MCF 10A (cell line): ENCODE results near the gene AQP12A. TPM values are rescaled to one million over a fixed set of nuclear protein-coding genes. Genes with fewer than 3 reads are reported as not detected.
"Not testable (repeated sequence)": the region's sequence is repeated elsewhere in the genome, so short reads cannot be mapped to it uniquely, and the experiment has no call there.

Source experiments
- BruUV-seq: library from RNA; stranded (reverse); fragments of 400-500 nt; replicated peaks from 2 replicates; lab custom pipeline; 2021; lab: Mats Ljungman, UMichigan
- CTCF ChIA-PET: fragments of 300-600 bp; sonication (Branson Sonifier 250); formaldehyde crosslinking; extraction: SDS; loops from one replicate; lab custom pipeline; 2021; ENCODE audit warnings: antibody characterized with exemption, inconsistent platforms; lab: Yijun Ruan, JAX
- POLR2A ChIA-PET: fragments of 300-600, 350-650 bp; sonication (Branson Sonifier 250); formaldehyde crosslinking; extraction: SDS; loops from one replicate; lab custom pipeline; 2020; ENCODE audit warnings: antibody characterized with exemption, inconsistent platforms; lab: Yijun Ruan, JAX
- DNase-seq: peaks from one replicate; pipeline ENCODE4 v3.0.0-alpha.2; 2018; ENCODE audit not compliant: unreplicated experiment
- H3K27ac Mint-ChIP-seq: one replicate; pipeline ENCODE4 v1.8.0; 2022; ENCODE audit warnings: mild to moderate bottlenecking, low read depth, mixed read lengths; ENCODE audit not compliant: unreplicated experiment
- H3K27me3 Mint-ChIP-seq: one replicate; pipeline ENCODE4 v1.8.0; 2022; ENCODE audit warnings: mixed read lengths; ENCODE audit not compliant: insufficient read depth, unreplicated experiment
- H3K36me3 Mint-ChIP-seq: one replicate; pipeline ENCODE4 v1.8.0; 2022; ENCODE audit warnings: mild to moderate bottlenecking, moderate library complexity, mixed read lengths; ENCODE audit not compliant: insufficient read depth, unreplicated experiment
- H3K4me1 Mint-ChIP-seq: one replicate; pipeline ENCODE4 v1.8.0; 2022; ENCODE audit warnings: mixed read lengths; ENCODE audit not compliant: insufficient read depth, unreplicated experiment
- H3K4me3 Mint-ChIP-seq: one replicate; pipeline ENCODE4 v1.8.0; 2022; ENCODE audit warnings: mild to moderate bottlenecking, moderate library complexity, mixed read lengths; ENCODE audit not compliant: unreplicated experiment
- H3K9me3 Mint-ChIP-seq: one replicate; pipeline ENCODE4 v1.8.0; 2022; ENCODE audit warnings: mixed read lengths; ENCODE audit not compliant: unreplicated experiment
- intact Hi-C: fragments of 100-400 bp; cut with micrococcal nuclease; formaldehyde crosslinking; loops from 2 replicates; pipeline ENCODE4 v1.14.1; 2022
- total RNA-seq: library from RNA; stranded (reverse); gene quantifications from 2 replicates; pipeline ENCODE4 v1.2.3, GENCODE V29; 2022
- TF ChIP-seq, protein P1 (sequence below): fragments of 200-600 bp; IDR thresholded peaks from one replicate; pipeline ENCODE4 v1.8.0; 2022; ENCODE audit warnings: antibody characterized with exemption, mild to moderate bottlenecking; ENCODE audit not compliant: unreplicated experiment

AQP12A gene
- total RNA-seq, 1 experiment from 2014 or later: not detected

- Mint-ChIP-seq H3K27ac (no peak overlapping the region), H3K4me3 (no peak overlapping the region), H3K36me3 (no peaks in the 10 kb centered on the region), H3K27me3 (peaks cover 14% of the 10 kb centered on the region), H3K4me1 (no peaks in the 10 kb centered on the region), H3K9me3 (no peaks in the 10 kb centered on the region)
- ChIA-PET CTCF (no interaction called here), POLR2A (no interaction called here)
- TF ChIP-seq, protein P1, sequence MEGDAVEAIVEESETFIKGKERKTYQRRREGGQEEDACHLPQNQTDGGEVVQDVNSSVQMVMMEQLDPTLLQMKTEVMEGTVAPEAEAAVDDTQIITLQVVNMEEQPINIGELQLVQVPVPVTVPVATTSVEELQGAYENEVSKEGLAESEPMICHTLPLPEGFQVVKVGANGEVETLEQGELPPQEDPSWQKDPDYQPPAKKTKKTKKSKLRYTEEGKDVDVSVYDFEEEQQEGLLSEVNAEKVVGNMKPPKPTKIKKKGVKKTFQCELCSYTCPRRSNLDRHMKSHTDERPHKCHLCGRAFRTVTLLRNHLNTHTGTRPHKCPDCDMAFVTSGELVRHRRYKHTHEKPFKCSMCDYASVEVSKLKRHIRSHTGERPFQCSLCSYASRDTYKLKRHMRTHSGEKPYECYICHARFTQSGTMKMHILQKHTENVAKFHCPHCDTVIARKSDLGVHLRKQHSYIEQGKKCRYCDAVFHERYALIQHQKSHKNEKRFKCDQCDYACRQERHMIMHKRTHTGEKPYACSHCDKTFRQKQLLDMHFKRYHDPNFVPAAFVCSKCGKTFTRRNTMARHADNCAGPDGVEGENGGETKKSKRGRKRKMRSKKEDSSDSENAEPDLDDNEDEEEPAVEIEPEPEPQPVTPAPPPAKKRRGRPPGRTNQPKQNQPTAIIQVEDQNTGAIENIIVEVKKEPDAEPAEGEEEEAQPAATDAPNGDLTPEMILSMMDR: no peak
- BruUV-seq: no TSS peak
- intact Hi-C loops: no loop called here
- no peak for DNase-seq
Observed at GRCh38 chr2:240687045-240687740, 4.5 kb upstream of the AQP12A start.

- Mint-ChIP-seq H3K9me3 (no peaks in the 10 kb centered on the region), H3K27ac (no peak overlapping the region), H3K27me3 (peaks cover 14% of the 10 kb centered on the region), H3K36me3 (no peaks in the 10 kb centered on the region), H3K4me3 (no peak overlapping the region), H3K4me1 (no peaks in the 10 kb centered on the region)
- DNase-seq: no peak
- POLR2A ChIA-PET: no interaction called here
- CTCF ChIA-PET: interaction anchor here (0.6 kb wide), 1 partner anchor 53 kb away, joined by 3 read pairs; no protein-coding TSS in a partner anchor
- TF ChIP-seq, protein P1: no peak
- BruUV-seq: no TSS peak
- intact Hi-C loops: no loop called here
Observed at GRCh38 chr2:240687741-240688552, 3.7 kb upstream of the AQP12A start.

DNA sequence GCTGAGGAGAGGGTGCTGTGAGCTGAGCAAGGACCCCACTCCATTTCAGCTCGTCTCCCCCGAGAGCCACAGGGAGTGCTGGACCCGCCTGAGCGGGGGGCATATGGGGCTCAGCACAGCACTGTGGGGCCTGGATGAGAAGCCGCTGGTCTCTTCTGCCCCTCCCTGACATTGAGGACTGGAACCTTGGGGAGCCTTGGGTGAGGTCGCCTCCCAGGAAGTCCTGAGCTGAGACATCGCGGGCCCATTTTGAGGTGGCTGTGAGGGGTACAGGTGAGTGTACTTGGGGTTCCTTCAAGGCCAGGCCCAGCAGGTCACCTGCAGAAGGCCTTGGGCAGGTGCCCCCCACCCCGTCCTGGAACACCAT, 3.1 kb upstream of the AQP12A start:
- TF ChIP-seq, protein P1: no peak
- peaks cover 14% of the 10 kb centered on the region for H3K27me3 Mint-ChIP-seq
- intact Hi-C loops: no loop called here
- no TSS peak for BruUV-seq
- ChIA-PET CTCF (interaction anchor here (0.6 kb wide), 1 partner anchor 52 kb away, joined by 3 read pairs; no protein-coding TSS in a partner anchor), POLR2A (no interaction called here)
- H3K27ac Mint-ChIP-seq: no peak overlapping the region
- no peak overlapping the region for H3K4me3 Mint-ChIP-seq
- H3K36me3 Mint-ChIP-seq: no peaks in the 10 kb centered on the region
- no peaks in the 10 kb centered on the region for H3K4me1 Mint-ChIP-seq
- DNase-seq: no peak
- no peaks in the 10 kb centered on the region for H3K9me3 Mint-ChIP-seq

GRCh38 chr2:240689975-240690374, 1.7 kb upstream of the AQP12A start:
- TF ChIP-seq, protein P1: no peak
- H3K36me3 Mint-ChIP-seq: no peaks in the 10 kb centered on the region
- BruUV-seq: no TSS peak
- no peak for DNase-seq
- CTCF ChIA-PET: no interaction called here
- H3K4me1 Mint-ChIP-seq: no peaks in the 10 kb centered on the region
- H3K27me3 Mint-ChIP-seq: peaks cover 14% of the 10 kb centered on the region
- no peak overlapping the region for H3K4me3 Mint-ChIP-seq
- intact Hi-C loops: no loop called here
- no peak overlapping the region for H3K27ac Mint-ChIP-seq
- POLR2A ChIA-PET: no interaction called here
- H3K9me3 Mint-ChIP-seq: no peaks in the 10 kb centered on the region

- H3K27me3 Mint-ChIP-seq: peaks cover 14% of the 10 kb centered on the region
- POLR2A ChIA-PET, intact Hi-C loops, CTCF ChIA-PET, H3K9me3 Mint-ChIP-seq, H3K4me3 Mint-ChIP-seq, H3K4me1 Mint-ChIP-seq, H3K36me3 Mint-ChIP-seq, H3K27ac Mint-ChIP-seq, BruUV-seq, DNase-seq: not testable (repeated sequence)
Observed at GRCh38 chr2:240690421-240691074, 1.1 kb upstream of the AQP12A start.

DNA sequence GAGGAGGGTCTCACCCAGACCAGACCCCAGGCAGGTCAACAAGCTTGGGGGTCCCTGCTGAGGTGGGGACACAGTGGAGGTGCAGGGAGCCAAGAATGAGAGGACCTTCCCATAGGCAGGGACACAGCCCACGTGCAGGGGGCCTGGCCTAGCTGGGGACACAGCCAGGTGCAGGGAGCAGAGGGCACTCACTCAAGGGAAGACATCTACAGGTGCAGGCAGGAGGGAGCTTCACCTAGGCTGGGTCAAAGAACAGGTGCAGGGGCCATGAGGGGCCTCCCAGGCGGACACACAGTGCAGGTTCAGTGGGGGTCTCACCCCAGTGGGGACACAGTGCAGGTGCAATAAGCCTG, 615 bp upstream of the AQP12A start:
- CTCF ChIA-PET: interaction anchor here (0.6 kb wide), 1 partner anchor 174 kb away, joined by 3 read pairs; no protein-coding TSS in a partner anchor
- H3K9me3 Mint-ChIP-seq, DNase-seq, H3K4me3 Mint-ChIP-seq, POLR2A ChIA-PET, intact Hi-C loops, H3K4me1 Mint-ChIP-seq, H3K36me3 Mint-ChIP-seq, H3K27ac Mint-ChIP-seq, BruUV-seq: not testable (repeated sequence)
- peaks cover 11% of the 10 kb centered on the region for H3K27me3 Mint-ChIP-seq
